ENCODE results near the gene ACOT6. TPM values are rescaled to one million over a fixed set of nuclear protein-coding genes. Genes with fewer than 3 reads are reported as not detected.
"Not testable (repeated sequence)": the region's sequence is repeated elsewhere in the genome, so short reads cannot be mapped to it uniquely, and the experiment has no call there.

ACOT6 gene
- total RNA-seq, 1 donor from 2014 or later: not detected

DNA sequence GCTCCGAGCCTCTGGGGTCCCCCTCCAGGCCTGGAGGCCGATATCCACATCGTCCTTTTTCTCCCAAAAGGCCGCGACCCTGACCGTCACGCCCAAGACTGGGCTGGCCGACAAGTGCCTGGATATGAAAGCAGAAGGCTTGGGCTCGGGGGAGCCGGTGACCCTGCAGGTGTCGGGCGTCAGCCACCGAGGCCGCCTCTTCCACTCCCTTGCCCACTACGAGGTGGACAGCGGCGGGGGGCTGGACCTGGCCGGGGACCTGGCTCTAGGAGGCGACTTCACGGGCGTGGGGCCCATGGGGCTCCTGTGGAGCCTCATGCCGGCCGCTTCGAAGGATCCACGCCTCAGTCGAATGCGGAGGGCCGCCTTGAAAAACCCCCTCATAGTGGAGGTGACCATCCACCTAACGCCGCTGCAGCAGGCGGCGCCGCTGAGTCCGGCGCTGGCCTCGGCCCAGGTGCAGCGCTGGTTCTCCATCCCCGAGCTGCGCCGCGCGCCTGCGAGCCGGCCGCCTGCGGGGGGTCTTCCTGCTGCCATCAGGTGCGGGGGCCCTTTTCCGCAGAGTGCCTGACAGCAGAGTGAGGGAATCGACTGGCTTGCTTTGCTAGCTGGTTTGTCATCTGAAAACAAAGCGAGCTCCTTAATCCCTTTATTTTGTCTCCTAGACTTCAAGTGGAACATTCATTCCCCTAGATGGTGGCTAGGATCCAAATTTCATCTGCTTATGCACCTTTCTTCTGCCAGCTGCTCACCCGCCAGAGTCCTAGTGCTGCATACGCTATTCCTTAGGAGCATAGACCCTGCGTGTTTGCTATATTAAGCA is 21.9 kb downstream of the ACOT6 start:
- DNase-seq (ENCODE audit: low spot score) (peak; percentile 67), ATAC-seq (peak; percentile 87)
- intact Hi-C loops (cut with DNase I): loop anchor here (5.0 kb wide), 1 partner anchor 127 kb away; no protein-coding TSS in a partner anchor

DNA sequence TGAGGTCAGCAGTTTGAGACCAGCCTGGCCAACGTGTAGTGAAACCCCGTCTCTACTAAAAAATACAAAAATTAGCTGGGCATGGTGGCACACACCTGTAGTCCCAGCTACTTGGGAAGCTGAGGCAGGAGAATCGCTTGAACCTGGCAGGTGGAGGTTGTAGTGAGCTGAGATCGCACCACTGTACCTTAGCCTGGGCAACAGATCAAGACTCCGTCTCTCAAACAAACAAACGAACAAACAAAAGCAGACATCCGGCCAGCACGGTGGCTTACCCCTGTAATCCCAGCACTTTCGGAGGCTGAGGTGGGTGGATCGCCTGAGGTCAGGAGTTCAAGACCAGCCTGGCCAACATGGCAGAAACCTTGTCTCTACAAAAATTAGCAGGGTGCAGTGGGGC is 24.0 kb downstream of the ACOT6 start:
- DNase-seq (ENCODE audit: low spot score); intact Hi-C loops (cut with DNase I); ATAC-seq: not testable (repeated sequence)

DNA sequence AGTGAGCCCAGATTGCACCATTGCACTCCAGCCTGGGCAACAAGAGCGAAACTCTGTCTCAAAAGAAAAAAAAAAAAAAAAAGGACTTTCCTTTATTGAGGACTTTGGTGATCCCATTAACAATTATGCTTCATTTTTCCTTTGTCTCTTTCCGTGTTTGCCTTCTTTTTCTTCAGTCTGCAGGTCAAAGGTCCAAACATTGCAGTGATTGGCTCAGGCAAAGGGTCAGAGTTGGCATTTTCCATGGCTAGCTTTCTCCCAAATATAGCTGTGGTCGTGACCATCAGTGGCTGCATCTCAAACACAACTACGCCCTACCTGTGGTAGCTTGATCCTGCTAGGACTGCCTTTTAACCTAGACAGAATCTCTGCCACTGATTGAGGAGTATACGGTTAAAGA is 25.5 kb downstream of the ACOT6 start:
- DNase-seq (ENCODE audit: low spot score) (no peak), ATAC-seq (no peak)
- intact Hi-C loops (cut with DNase I): no loop called here

DNA sequence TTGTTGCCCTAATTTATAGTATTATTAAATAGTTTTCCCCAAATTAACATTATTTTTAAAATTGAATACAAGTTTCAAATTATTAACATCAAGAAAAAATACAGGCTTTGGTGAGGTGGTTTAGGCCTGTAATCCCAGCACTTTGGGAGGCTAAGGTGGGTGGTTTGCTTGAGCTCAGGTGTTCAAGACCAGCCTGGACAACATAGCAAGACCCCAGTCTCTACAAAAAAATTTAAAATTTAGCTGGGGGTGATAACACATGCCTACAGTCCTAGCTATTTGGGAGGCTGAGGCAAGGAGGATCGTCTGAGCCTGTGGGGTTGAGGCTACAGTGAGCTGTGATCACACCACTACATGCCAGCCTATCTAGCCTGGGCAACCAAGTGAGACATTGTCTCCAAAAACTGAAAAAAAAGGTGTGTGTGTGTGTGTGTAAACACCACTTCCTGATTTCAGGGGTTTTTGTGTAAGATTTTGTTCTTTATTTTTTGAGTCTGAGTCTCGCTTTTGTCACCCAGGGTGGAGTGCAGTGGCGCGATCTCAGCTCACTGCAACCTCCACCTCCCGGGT is 28.6 kb downstream of the ACOT6 start:
- DNase-seq (ENCODE audit: low spot score) (no peak), ATAC-seq (no peak)
- intact Hi-C loops (cut with DNase I): no loop called here

DNA sequence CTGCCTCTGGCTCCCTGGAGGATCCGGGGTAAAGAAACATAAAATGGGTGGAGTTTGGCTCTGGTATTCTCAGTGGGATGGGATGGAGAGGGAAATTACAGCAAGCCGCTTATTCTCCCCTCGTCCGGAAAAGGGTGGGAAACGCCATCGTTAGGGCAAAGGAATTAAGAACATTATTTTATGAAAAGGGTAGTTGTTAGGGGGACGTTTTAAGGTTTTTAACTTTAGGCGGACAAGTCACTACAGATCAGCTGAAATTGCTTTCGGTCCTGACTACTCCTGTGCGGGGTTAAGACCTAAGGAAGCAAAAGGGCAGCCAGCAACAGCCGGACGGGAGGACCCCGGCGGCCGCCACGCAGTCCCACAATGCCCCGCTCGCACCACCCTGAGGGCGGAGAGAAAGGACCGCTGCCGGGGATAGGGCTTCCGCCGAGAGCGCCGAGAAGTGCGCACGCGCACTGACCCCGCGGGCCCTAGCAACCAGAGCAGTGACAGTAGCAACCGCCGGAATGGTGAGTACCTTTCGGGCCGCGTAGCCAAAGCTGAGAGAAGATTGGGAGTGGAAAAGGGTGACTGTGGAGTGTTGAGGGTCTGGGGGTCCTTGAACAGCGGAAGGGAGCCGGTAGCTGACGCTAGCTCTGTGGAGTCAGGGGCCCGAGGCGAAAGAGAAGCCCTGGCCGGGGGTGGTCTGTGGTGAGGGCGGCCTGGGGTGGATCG is 32.4 kb downstream of the ACOT6 start, which contains the start of gene DNAL1:
DNAL1 (plus strand) TSS at position 456 of the 717 bp plus-strand sequence; CDS start at position 510, 54 bp downstream.
- ATAC-seq (peak; percentile 100), DNase-seq (ENCODE audit: low spot score) (peak; percentile 95)
- intact Hi-C loops (cut with DNase I): no loop called here

DNA sequence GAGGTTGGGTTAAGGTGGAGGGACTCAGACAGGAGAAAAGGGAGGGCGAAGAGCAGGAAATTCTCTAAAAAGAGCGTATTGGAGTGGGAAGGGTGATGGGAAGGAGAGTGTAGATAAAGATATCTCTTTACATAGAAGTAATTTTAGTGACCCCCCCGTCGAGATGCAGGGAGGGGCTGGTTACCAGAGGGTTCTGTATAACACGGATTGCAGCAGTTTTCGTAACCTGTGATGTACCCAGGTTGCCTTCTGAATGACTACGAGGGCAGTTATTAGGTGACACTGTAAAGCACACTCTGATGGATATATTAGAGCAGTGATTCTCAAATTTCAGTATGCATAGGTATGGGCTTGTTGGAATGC is 32.9 kb downstream of the ACOT6 start:
- DNase-seq (ENCODE audit: low spot score) (no peak), ATAC-seq (no peak)
- intact Hi-C loops (cut with DNase I): no loop called here

DNA sequence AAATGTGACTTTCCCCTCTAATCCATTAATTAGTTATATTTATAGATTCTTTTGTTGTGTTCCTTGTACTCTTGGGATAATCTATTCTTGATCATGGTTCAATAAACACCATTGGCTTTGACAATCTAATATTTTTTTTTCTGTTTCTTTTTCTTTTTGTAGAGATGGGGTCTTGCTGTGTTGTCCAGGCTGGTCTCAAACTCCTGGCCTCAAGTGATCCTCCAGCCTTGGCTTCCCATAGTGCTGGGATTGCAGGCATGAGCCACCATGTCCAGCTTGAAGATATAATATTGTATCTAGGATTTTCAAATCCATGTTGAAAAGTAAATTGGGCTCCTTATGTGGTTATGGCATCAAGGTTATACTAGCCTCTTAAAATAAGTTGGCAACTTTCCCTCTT is 38.7 kb downstream of the ACOT6 start:
- DNase-seq (ENCODE audit: low spot score): no peak
- no peak for ATAC-seq
- intact Hi-C loops (cut with DNase I): no loop called here

DNA sequence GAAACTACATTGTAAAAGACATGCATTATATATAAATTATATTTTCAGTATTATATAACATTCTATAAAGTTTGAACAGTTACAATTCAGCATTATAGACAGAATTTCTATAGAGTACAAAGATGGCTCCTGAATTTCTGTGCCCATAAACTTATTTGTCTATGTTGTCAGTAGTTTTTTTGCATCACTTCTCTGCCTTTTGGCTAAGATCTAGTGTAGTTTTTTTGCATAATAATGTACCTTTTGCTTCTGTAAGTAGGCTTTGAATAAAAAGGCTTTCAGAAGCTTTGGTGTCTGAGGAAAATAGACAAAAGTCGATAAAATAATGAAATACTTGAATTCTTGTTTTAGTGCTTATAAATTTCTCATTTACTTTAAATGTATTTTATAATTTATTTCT is 43.5 kb downstream of the ACOT6 start:
- intact Hi-C loops (cut with DNase I): no loop called here
- DNase-seq (ENCODE audit: low spot score) (no peak), ATAC-seq (no peak)

DNA sequence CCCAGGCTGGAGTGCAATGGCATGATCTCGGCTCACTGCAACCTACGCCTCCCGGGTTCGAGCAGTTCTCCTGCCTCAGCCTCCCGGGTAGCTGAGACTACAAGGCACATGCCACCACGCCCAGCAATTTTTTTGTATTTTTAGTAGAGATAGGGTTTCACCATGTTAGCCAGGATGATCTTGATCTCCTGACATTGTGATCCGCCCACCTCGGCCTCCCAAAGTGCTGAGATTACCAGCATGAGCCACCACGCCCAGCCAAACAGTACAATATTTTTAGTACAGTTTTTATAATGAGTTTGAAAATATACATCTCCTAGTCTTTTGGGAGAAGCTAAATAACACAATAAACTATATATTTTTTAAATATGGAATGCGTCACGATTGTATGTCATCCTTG is 46.9 kb downstream of the ACOT6 start:
- intact Hi-C loops (cut with DNase I); DNase-seq (ENCODE audit: low spot score); ATAC-seq: not testable (repeated sequence)

DNA sequence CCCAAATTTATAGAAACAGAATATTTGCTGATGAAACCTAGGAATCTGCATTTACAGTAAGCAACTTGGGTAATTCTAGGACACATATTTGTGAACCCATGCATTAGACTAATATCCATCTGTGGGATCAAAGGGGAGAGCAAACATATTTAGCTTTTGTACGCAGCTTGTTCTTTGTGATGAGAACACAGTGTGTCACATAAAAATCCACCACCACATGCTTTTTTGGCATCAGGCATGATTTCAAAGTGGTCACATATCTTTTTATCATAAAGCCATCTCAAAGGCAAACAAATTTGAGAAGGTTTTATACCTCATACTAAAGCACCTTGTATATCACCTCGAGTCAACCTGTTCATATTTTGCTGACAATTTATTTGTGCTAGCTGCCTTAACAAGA is 48.2 kb downstream of the ACOT6 start:
- intact Hi-C loops (cut with DNase I): no loop called here
- no peak for DNase-seq (ENCODE audit: low spot score)
- no peak for ATAC-seq

DNA sequence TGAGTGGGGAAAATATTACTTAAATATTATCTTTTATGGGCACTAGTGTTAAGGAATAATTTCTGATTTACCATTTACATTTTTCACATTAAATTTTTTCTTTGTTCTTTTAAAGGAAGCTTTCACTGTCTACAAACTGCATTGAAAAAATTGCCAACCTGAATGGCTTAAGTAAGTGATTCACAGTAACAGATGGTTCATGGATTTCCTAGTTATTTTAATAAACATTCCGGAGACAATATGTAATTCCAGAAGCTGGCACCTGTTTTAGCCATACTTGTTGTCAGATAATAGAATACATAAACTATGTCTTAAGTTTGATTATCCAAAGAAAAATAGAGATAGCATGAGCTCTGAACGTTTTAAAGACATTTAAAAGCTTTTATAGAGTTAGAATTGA is 49.6 kb downstream of the ACOT6 start:
- ATAC-seq: no peak
- no peak for DNase-seq (ENCODE audit: low spot score)
- intact Hi-C loops (cut with DNase I): no loop called here

DNA sequence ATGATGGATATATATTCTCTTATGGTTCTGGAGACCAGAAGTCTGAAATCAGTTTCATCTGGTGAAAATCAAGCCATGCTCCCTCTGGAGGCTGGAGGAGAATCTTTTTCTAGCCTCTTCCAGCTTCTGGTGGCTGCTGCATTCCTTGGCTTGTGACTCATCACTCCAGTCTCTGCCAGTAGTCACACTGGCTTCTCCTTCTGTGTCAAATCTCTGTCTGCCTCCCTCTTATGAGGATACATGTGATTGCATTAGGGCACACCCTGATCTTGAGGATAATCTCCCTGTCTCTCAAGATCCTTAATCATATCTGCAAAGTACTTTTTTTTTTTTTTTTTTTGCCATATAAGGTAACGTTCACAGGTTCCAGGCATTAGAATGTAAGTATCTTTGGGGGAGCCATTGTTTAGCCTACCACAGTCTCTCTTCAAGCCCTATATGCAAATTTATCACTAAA is 50.2 kb downstream of the ACOT6 start:
- ATAC-seq: peak; percentile 26
- intact Hi-C loops (cut with DNase I): no loop called here

DNA sequence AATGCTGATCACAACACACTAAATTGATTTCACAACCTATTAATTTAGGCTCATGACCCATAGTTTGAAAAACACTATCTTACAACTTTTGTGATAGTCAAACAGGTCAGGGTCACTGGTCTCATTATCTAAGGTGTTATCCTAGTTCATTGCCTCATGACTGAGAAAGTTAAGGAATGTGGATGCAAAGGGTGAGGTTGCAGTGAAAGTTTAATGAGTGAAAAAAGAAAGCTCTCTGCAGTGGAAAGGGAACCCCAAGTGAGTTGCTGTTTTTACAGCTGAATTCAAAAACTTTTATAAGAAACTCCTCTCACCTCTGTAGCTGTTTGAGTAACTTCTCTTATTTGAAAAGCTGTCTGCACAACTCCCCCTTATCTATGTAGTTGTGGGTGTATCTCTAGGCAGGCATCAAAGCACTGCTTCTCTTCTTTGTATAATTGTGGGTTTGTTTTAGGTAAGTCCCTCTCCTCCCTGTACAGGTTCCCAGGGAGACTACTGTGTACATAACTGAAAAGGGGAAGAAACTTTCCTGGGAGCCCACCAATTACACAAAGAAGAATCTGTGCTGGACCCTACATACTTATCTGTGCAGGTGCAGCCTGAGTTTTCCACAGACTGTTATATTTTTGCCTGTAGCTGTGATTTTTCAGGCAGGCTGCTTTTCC is 51.4 kb downstream of the ACOT6 start:
- intact Hi-C loops (cut with DNase I): no loop called here
- ATAC-seq: no peak
- no peak for DNase-seq (ENCODE audit: low spot score)

More for the DNA sequence above, 50.2 kb downstream of the ACOT6 start:
- DNase-seq (ENCODE audit: low spot score): no peak

DNA sequence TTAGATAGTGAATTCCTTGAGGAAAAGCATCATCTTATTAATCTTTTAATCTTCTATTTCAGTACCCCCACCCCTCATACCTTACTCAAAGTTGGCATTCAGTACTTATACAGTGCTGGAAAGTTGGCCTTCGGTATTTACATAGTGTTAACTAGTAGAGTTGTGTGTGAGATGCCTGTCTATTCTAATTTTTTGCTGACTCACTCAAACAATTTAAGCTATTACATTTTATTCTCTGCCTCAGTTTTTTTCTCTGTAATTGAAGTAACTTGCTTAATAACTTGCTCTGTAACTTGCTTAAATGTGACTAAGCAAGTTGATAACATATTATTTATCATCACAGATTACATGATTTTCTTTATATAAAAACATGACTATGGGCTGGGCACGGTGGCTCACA is 52.8 kb downstream of the ACOT6 start:
- DNase-seq (ENCODE audit: low spot score) (no peak), ATAC-seq (no peak)
- intact Hi-C loops (cut with DNase I): no loop called here

DNA sequence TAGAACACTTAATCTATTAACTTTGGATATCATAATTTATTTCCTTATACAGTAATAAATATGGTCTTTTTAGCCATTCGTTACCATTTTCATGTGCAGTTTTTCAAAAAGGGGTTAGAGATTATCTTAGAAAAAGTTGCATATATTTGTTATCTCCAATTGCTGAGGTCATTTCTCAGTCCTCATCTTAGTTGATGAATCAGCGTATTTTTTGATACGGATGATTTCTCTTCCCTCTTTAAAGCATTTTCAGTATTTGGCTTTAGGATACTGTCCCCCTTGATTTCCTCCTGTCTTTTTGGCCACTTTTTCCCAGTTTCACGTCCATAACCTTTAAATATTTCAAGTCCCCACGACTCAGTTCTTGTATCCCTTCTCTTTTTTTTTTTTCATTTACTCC is 54.3 kb downstream of the ACOT6 start:
- DNase-seq (ENCODE audit: low spot score) (no peak), ATAC-seq (no peak)
- intact Hi-C loops (cut with DNase I): no loop called here

DNA sequence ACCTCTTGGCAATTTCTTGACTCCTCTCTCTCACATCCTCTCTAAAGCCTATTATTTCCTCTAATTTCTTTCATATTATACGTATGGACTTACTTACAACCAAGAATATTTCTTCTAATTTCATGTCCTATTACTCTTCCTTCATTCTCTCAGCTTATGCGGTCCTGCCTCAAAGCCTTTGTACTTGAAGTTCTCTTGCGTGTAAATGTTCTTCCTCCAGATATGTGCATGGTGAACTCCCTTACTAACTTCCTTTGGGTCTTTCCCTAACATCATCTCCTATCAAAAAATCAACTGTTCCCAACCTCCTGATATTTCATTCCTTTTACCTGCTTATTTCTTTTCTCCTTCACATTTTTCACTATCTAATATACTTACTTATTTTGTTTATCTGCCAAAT is 55.5 kb downstream of the ACOT6 start:
- no peak for ATAC-seq
- DNase-seq (ENCODE audit: low spot score): no peak

More for the DNA sequence above, 55.5 kb downstream of the ACOT6 start:
- intact Hi-C loops (cut with DNase I): no loop called here

All from sciatic nerve (tissue), 2 donors.